HG03025 (cell line): ENCODE measurements around the gene TRAM2.

Source experiments
- ATAC-seq: cut with Tn5 transposase; IDR thresholded peaks from one replicate; pipeline ENCODE4 v1.9.1; 2021; ENCODE audit warnings: mild to moderate bottlenecking, moderate library complexity; ENCODE audit not compliant: unreplicated experiment, low FRiP score

TRAM2 gene

GRCh38 chr6:52595000-52595795 lies 18.3 kb upstream of the TRAM2 start:
- peak; percentile 64 for ATAC-seq

- ATAC-seq, result no peak
Measured at GRCh38 chr6:52594221-52594620, 17.4 kb upstream of the TRAM2 start.

- no peak for ATAC-seq
Measured at GRCh38 chr6:52591832-52592231, 15.0 kb upstream of the TRAM2 start.

- ATAC-seq, result no peak
Measured at GRCh38 chr6:52590152-52590891, 13.5 kb upstream of the TRAM2 start.

- ATAC-seq, result no peak
Measured at GRCh38 chr6:52588710-52589091, 11.8 kb upstream of the TRAM2 start.

GRCh38 chr6:52588087-52588709 lies 11.3 kb upstream of the TRAM2 start:
- ATAC-seq, result no peak

GRCh38 chr6:52587001-52587400 lies 10.1 kb upstream of the TRAM2 start:
- ATAC-seq, result no peak

GRCh38 chr6:52584203-52584602 lies 7.3 kb upstream of the TRAM2 start:
- ATAC-seq, result no peak

- no peak for ATAC-seq
Measured at GRCh38 chr6:52582996-52583395, 6.1 kb upstream of the TRAM2 start.

GRCh38 chr6:52582446-52582845 lies 5.6 kb upstream of the TRAM2 start:
- no peak for ATAC-seq

GRCh38 chr6:52580905-52581304 lies 4.0 kb upstream of the TRAM2 start:
- no peak for ATAC-seq

- no peak for ATAC-seq
Measured at GRCh38 chr6:52579006-52579660, 2.3 kb upstream of the TRAM2 start.

GRCh38 chr6:52577778-52578463 lies 1.1 kb upstream of the TRAM2 start:
- ATAC-seq, result no peak

GRCh38 chr6:52576392-52577021 lies 353 bp downstream of the TRAM2 start:
- ATAC-seq, result peak; percentile 61

- ATAC-seq, result no peak
Measured at GRCh38 chr6:52576054-52576391, 837 bp downstream of the TRAM2 start.

- ATAC-seq, result no peak
Measured at GRCh38 chr6:52575502-52575892, 1.4 kb downstream of the TRAM2 start.

GRCh38 chr6:52574709-52575501 lies 2.0 kb downstream of the TRAM2 start:
- ATAC-seq, result peak; percentile 45

GRCh38 chr6:52573295-52573694 lies 3.6 kb downstream of the TRAM2 start:
- ATAC-seq, result no peak

GRCh38 chr6:52572536-52572935 lies 4.3 kb downstream of the TRAM2 start:
- no peak for ATAC-seq
